NOMO-1 (cell line): ENCODE measurements around the gene SDHB.
"Not testable (repeated sequence)": the region's sequence is repeated elsewhere in the genome, so short reads cannot be mapped to it uniquely, and the experiment has no call there.

Experiments used
- DNase-seq, 2 experiments: peaks; one replicate each; lab custom pipeline; 2025; ENCODE audit not compliant: unreplicated experiment in 2 of 2; lab: John Stamatoyannopoulos, UW

Gene SDHB

DNA sequence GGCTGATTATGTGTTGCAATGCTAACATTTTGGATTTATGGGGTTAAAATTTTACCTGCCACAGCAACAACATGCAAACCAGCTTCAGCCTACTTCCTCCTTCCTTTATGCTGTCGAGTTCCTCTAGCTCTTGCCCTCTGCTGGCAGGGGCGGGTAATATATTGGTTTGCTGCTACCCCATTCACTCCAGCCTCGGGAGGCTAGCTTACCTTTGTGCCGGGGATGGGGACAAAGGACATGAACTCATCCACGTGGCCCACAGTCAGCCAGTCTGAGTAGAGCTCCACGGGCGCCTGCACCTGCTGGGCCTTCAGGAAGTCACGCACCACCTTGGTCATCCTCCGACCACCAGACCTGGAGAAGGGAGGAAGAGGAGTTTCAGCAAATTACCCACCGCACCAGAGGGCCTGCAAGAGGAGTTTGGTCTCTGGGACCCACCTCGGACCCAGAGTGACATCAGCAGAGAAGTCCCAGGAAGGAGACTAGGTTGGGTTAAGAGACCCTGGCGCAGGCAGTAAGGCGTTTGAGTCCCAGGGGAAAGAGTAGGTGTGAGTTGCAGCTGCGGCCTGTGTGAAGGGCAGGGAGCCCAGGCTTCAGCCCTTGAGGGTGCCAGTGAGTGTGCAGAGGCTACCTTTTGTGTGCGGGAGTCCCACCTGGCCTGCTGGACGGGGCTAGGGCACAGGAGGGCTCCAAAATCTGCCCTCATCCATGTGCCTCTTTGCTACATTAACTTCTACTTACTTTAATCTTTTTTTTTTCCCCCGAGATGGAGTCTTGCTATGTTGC, 21.8 kb upstream of the SDHB start:
- DNase-seq: peak; percentile 48 to 66

DNA sequence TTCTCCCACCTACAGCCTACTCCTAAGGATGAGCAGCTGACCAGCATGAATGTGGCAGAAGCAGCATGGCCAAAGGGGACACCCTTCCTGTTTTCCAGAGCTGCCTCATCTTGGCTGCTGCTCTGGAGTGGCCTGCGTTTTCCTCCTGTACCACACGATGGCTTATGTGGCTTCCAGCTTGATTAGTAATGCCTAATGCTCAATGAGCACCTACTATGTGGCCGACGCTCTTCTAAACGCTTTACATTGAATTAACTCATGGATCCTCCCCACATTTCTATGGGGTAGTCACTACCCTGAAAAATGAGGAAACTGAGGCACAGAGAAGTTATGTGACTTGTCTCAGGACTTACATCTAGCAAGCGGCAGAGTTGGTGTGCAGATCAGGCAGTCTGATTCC, 18.0 kb upstream of the SDHB start:
- DNase-seq: no peak

DNA sequence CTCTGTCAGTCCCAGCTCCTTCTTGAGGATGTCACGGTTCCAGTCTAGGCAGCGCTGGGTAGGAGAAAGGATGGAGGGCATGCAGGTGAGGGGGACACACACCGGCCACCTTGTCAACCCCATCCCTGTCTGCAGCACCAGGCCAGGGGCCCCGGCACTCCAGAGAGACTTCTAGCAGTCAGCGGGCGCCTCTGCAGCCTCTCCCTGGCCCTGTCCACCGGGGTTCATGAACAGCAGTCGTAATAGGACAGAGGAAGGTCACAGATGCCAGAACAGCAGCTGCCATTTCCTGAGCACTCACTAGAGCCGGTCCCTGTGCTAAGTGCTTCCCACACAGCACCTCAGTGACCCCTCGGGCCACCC, 16.3 kb upstream of the SDHB start:
- DNase-seq: no peak

DNA sequence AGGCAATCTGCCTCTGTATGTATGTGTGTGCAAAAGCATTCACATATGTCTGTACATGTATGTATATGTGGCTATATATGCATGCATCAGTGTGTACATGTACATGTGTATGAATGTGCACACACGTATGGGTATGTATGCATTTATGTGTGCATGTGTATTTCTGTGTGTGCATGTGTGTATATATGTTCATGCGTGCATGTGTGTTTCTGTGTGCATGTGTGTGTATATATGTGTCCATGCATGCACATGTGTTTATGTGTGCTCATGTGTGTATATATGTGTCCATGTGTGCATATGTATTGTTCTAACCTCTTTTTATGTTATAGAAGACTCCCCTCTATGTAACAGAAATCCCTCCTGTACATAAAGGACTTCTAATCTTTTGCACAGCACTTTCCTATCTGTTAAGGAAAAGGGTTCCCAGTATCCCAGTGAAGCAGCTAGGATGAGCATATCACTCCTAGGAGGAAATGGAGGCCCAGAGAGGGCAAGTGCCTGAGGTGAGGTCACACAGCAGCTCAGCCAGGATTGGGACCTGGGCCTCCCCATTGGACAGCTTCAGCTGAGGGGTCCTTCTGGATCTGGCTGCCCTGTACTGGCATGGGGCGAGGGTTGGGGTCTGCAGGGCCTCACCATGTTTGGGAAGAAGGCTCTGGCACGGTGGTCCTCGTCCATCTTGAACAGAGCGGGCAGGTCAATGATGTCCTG, 15.8 kb upstream of the SDHB start:
- DNase-seq: no peak

DNA sequence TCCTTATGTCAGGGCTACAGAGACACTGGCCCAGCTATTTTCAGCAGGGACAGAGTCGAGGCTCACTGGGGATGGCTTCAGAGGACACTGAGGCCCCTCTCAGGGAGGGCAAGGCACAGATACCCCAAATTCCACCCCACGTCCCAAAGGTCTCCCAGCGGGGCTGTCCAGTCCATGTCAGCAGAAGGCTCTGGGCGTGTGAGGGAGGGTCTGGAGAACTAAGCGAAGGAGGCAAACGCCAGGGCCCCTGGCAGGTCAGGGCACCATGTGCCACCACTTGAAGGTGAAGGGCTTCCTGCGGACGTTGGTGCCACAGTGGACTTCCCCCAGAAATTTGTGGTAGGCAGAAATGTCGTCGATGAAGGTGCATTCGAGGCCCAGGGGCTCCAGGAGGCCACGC, 15.0 kb upstream of the SDHB start:
- no peak for DNase-seq

DNA sequence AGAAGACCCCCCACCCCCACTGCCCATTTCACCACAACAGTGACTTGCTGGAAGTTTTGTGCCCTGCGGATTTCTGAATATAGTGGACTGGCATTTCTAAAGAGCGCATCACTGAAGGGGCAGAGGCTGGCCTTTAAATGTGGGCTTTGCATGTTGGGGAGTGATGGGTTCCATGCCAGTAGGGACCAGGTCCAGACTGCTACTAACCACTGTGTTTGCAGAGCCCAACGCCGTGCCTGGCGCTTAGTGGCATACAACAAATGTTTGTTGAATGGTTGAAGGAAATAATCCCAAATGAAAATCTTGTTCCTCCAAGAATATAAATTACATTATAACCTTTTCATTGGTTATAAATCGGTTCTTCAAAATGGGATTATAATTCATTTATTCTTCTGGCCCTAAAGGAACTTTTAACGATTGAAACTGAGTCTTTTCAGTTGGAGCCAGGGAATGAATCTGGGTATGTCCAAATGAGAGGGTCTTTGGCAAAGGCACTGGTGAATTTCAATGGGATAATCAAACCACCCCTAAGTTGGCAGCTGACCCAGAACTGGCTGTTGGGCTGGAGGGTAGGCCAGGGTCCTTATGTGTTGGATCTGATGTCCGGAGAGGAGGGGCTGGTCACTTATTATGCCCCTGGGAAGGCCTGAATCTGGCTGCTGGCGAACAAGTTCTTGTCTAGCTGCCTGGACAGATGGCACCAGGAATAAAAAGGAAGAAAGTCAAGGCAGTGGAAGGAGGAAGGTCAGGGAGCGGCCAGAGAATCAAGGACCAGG, 13.8 kb upstream of the SDHB start:
- peak in 1 of 2 experiments; percentile 41 for DNase-seq

DNA sequence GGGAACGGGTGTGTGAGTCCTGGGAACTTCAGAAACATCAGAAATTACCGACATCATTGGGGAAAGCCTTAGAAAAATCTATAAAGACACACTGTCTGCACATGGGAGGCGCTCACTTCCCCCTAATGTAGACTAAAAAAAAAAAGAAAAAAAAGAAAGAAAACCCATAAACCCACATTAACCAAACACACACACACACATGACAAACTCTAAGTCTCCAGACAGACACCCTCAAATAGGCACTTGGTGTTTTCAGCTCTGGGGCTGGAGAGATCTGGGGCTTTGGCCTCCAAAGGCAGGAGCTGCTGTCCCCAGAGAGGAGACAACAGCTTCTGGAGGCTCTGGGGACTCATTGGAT, 13.2 kb upstream of the SDHB start:
- DNase-seq: peak; percentile 80 to 95

DNA sequence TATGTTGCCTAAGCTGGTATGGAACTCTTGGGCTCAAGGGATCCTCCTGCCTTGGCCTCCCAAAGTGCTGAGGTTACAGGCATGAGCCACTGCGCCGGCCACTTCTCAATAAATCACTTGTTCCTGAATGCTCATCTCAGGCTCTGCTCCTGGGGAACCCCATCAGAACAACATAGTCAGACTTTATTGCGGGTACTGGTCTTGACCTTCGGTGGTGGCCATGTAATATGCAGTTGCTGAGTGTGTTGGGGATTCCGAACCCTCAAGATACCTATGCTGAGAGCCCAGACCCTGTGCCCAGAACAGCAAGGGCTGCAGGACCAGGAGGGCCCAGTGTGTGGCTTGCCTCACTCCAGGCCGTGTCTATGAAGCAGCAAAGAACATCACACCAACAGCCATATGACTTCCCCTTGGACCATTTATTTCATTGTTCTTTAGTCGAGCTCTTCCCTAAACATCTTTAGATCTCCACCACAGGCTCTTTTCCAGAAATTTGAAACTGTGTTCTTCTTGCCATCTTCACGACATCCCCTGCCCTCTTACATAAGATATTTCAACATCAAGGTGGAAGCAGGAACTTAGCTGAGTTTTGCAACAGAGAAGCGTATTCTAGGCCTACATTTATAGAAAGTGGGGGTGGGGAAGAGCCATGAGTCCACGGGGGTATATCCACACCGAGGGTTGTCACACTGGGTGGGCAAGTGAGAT, 12.7 kb upstream of the SDHB start:
- peak; percentile 90 to 95 for DNase-seq

DNA sequence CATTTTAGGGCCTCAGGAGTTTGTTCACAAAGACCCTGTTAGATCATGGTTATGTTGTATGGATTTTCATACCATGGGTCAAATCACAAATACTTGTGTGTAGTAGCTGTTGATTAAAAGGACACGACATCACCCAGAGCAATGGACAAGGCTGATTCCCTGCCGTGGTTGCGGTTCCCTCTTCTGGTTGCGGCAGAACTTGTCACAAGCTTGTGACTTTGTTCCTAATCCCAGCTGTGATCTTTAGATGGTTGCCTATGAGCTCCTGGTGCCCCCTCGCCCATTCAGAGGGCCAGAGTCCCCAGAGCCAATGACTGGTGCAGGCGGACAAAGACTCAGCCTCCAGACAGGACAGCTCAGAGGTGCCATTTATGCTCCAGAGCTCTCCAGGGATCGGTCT, 11.8 kb upstream of the SDHB start:
- no peak for DNase-seq

DNA sequence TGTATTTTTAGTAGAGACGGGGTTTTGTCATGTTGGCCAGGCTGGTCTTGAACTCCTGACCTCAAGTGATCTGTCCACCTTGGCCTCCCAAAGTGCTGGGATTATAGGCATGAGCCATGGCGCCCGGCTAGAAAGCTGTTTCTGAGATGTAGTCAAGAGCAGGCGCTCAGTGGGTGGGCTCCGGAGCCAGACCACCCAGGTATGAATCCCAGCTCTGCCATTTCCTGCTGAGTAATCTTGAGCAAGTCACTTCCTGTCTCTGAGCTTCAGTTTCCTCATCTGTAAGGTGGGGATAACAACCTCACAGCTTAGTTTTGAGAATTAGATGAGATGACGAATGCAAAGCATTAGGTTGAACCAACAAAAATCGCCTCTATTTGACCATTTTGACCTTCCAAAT, 8.9 kb upstream of the SDHB start:
- not testable (repeated sequence) for DNase-seq

DNA sequence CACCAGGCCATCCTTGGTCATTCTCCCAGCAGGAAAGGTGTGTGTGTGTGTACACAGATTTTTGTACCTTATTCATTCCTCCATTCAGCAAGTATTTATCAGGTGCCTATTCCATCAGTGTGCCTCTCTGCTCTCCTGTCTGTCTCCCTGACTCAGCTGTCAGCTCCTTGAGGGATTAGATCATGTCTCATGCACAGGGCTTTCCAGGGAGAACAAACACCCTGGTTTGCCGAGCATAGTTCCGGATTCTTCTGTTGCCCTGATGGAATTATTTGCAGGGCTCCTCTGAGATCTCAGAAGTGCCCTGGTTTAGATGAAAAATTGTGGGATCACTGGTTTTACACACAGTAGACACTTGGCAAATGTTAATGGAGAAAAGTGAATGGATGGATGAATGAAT, 8.1 kb upstream of the SDHB start:
- DNase-seq: no peak

DNA sequence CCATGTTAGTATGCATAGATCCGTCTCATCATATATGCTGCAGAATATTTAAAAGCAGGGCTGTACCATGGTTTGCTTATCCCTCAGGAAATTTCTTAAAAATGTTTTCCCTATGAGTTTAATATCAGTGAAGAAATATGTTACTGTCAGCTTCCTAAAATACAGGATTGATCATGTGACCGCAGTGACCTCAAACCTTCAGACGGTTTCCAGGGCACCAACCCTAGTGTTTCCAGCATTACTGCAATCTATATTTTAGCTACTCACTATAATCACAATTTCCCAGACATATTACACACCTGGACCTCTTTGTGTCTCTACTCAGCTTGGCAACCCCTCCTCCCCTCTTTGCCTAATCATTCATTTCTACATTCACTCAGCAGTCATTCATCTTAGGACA, 7.7 kb upstream of the SDHB start:
- peak in 1 of 2 experiments; percentile 46 for DNase-seq

DNA sequence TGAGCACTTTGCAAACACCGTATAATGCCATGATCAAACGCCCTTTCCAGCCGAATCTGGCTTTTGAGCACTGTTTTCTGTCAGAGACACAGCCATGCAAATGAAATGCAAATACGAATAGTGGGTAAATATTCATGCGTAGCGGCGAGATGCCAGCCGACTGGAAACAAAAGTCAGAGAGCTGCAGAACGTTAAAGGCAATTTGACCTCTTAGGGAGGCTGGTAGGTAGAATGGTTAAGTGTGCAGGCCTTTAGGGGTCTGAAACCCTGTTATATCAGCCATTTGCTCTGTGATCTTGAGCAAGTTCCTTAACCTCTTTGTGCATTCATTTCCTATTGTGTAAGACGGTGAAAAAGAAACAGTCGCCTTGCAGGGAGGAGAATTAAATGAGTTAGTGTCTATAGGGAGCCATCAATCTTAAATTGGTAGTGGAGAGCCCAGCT, 6.5 kb upstream of the SDHB start:
- DNase-seq: peak; percentile 65 to 92

DNA sequence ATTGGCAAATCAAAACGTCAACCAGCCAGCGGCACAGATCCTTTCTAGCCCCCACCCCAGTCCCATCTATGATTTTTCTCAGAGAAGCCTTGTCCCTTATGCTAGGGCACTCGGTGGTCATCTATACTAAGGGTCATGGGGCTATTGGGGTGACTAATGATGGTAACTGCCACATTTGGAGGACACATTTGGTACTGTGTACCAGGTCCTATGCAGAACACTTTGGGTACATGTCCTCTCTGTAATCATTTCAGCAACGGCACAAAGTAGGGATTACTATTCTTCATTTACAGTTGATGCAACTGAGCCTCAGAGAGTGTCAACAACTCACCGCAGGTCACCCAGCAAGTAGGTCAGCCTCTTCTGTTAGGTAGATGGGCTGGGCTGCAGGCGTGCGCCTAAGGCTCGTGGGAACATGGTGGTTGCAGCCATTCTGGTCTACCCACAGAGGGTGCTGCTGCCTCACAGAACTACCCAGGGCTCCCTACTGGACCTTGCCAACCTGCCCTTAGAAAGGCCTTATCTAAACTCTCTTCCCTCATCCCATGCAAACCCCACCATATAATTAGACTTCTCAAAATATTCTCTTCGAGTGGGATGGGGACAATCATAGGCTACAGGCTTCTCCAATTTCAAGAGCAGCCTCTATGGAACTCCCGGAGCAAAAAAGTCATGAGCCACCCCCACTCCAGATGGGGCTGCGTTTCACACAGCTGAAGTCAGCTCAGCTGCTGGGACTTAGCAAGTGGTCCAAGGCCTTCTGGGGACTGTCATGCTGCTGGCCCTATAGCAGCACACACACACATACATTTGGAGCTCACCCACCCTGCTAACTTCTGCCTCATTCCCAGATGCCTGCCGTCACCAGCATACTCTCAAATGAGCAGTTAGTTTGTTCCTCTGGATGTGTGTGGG, 5.8 kb upstream of the SDHB start:
- peak; percentile 70 to 89 for DNase-seq

DNA sequence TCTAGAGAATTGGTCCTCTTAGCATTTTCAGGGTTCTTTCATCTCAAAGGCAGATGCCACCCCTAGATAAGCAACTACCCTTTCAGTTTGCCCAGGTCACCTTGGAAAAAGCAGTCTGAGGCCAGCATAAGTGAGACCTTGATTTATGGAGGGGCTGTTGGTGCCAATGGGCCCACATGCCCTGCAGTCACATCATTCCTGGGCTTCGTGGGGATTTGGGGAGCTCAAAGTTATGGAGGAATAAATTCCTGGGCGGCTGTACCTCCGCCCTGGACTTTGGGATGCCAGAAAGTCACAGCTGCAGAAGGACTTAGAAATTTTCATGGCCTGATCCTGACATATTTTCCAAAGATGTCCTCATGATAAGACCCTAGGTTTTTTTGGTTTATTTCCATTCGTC, 2.7 kb upstream of the SDHB start:
- no peak for DNase-seq

DNA sequence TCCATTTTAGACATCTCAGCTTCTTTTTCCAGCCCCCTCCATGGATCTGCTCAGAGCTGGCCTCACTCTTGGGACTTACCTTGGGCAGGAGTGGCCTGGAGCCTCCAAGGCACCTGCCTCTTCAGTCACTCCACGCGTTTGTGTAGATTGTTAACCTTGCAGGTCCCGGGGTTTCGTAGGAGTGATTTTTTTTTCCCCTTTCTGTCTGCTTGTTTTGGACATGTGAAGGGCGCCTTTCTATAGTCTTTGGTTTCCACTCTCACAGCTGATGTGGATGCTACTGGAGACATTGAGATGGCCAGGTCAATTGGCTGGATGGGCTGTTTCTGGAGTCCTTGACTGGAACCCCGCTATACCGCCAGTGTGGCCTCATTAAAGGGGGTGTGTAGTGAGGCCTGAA, 2.0 kb upstream of the SDHB start:
- no peak for DNase-seq

DNA sequence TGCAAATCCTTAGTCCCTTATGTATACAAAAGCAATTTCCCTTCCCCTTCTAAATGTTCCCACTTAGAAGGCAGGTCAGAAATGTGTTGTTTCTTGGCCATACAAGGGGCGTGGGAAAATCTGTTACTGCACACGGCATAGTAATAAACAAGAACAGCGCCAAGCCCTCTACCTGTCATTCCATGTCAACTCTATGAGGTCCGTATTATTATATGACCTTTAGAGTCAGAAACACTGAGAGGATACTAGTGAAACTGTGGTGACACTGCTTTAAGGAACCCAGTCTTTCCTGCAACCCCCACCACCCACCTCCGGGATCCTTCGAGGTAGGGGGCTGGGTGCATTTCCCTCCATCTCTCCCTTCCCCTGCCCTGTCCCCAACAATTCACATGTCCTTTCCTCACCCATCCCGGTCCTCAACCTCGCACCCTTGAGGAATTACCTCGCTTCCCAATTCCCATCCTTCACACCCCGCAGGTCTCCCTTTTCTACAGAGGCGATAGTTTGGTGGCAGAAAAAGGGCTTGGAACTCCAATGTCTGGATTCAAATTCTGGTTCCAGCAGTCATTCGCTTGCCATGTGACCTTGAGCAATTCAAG, 647 bp downstream of the SDHB start:
- no peak for DNase-seq

DNA sequence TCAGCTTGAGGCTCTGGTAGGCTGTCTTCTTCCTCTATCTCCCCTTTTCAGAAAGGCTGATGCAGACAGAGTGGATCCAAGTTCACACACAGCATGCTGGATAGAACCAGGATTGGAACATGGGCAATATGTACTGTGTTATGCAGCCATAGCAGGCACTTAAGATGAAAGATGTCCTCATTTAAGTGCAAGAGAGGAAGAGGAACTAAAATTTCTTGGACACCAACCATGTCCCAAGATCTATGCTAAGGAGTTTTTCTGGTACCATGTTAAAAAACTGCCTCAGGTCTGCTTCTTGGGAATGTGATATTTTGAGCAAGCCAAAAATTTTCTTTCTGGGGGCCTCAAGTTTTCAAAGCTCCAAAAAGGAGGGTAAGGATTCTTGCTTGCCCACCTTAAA, 1.2 kb downstream of the SDHB start:
- peak in 1 of 2 experiments; percentile 33 for DNase-seq

DNA sequence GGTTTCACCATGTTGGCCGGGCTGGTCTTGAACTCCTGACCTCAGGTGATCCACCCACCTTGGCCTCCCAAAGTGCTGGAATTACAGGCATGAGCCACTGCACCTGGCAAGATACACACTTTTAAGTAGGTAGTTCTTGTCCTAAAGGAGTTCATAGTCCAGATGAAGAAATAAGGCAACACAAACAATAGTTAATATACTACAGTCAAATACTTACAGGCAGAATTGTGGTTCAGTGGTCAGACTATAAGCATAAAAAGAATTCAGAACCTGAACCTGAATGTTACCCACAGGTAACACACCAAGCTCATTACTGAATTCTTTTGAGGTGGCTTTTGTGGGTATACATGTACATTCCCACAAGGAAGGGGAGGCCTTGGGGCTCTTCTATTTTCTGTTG, 1.8 kb downstream of the SDHB start:
- DNase-seq: no peak

DNA sequence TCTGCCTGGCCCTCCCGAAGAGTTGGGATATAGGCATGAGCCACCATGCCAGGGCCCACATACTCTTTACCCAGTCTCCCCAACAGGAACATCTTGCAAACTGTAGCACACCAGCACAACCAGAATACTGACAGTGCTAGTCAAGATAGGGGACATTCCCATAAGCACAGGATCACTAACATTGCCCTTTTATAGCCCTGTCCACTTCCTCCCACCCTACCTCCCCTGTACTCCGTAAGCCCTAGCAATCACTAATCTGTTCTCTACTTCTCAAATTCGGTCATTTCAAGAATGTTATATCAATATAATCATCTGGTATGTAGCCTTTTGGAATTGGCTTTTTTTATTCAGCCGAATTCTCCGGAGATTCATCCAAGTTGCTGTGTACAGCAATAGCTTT, 5.9 kb downstream of the SDHB start:
- no peak for DNase-seq
